HepG2 (cell line): ENCODE results near the gene PEX13. TPM values are rescaled to one million over a fixed set of nuclear protein-coding genes. Genes with fewer than 3 reads are reported as not detected.

ENCODE experiments used
- ARID4A ChIP-seq: sonication (generic); formaldehyde crosslinking; IDR thresholded peaks from 2 replicates; pipeline ENCODE4 v1.5.0; 2020; ENCODE audit warnings: mild to moderate bottlenecking, missing genetic modification reagents, borderline replicate concordance
- CCDC6 ChIP-seq: sonication (generic); formaldehyde crosslinking; IDR thresholded peaks from 2 replicates; pipeline ENCODE4 v1.8.1; 2022; ENCODE audit warnings: mild to moderate bottlenecking, missing genetic modification reagents, moderate library complexity
- CEBPB ChIP-seq: IDR thresholded peaks from 2 replicates; pipeline ENCODE4 v1.6.1; 2011; ENCODE audit warnings: low read depth, low read length, improper control_type of control experiment, borderline replicate concordance
- DPF2 ChIP-seq: sonication (generic); formaldehyde crosslinking; IDR thresholded peaks from 2 replicates; pipeline ENCODE4 v1.4.0; 2020; ENCODE audit warnings: mild to moderate bottlenecking, low read depth, missing genetic modification reagents, borderline replicate concordance
- FOSL2 ChIP-seq: sonication (generic); formaldehyde crosslinking; IDR thresholded peaks from 2 replicates; pipeline ENCODE4 v1.4.0; 2020; ENCODE audit warnings: missing genetic modification reagents
- HMG20A ChIP-seq: IDR thresholded peaks from 2 replicates; pipeline ENCODE4 v1.6.1; 2016; ENCODE audit warnings: borderline replicate concordance
- MAZ ChIP-seq, 2 experiments: sonication (generic) in 1 of 2; formaldehyde crosslinking in 1 of 2; IDR thresholded peaks; 2 replicates each; pipeline versions ENCODE4 v1.5.0 to v1.6.1; 2012 to 2020; ENCODE audit warnings: low read depth in 2 of 2, mild to moderate bottlenecking in 2 of 2, borderline replicate concordance in 1 of 2, improper control_type of control experiment in 1 of 2, low read length in 1 of 2, missing genetic modification reagents in 1 of 2, moderate library complexity in 1 of 2
- MEIS2 ChIP-seq: sonication (generic); formaldehyde crosslinking; IDR thresholded peaks from 2 replicates; pipeline ENCODE4 v1.9.0; 2021; ENCODE audit warnings: mild to moderate bottlenecking, missing genetic modification reagents
- MIER3 ChIP-seq: IDR thresholded peaks from 2 replicates; pipeline ENCODE4 v1.6.1; 2016; ENCODE audit warnings: missing compliant biosample characterization, borderline replicate concordance
- MYC ChIP-seq: sonication (generic); formaldehyde crosslinking; IDR thresholded peaks from 2 replicates; pipeline ENCODE4 v1.9.0; 2021; ENCODE audit warnings: missing genetic modification reagents, borderline replicate concordance
- NFYB ChIP-seq: sonication (generic); formaldehyde crosslinking; IDR thresholded peaks from 2 replicates; pipeline ENCODE4 v1.4.0; 2020; ENCODE audit warnings: missing genetic modification reagents
- RFX5 ChIP-seq: IDR thresholded peaks from 2 replicates; pipeline ENCODE4 v1.6.1; 2011; ENCODE audit warnings: low read depth, low read length, improper control_type of control experiment
- TEAD3 ChIP-seq: optimal IDR thresholded peaks from 2 replicates; pipeline ENCODE3; 2016; ENCODE audit warnings: borderline replicate concordance
- TFDP1 ChIP-seq: IDR thresholded peaks from 2 replicates; pipeline ENCODE4 v1.6.1; 2016; ENCODE audit warnings: missing compliant biosample characterization, missing genetic modification reagents, borderline replicate concordance
- ZMYM2 ChIP-seq: sonication (generic); formaldehyde crosslinking; IDR thresholded peaks from 2 replicates; pipeline ENCODE4 v1.8.0; 2022; ENCODE audit warnings: mild to moderate bottlenecking, missing genetic modification reagents
- ZNF431 ChIP-seq: sonication (generic); formaldehyde crosslinking; IDR thresholded peaks from 2 replicates; pipeline ENCODE4 v1.9.0; 2022; ENCODE audit warnings: missing genetic modification reagents, low read depth, mild to moderate bottlenecking, borderline replicate concordance
- ZNF589 ChIP-seq: sonication (generic); formaldehyde crosslinking; conservative IDR thresholded peaks from 2 replicates; pipeline ENCODE4 v1.8.0; 2022; ENCODE audit warnings: mild to moderate bottlenecking, moderate library complexity, missing genetic modification reagents
- polyA plus RNA-seq, 8 experiments: library from polyadenylated mRNA; depleted of rRNA in 3 of 8; stranded (reverse) in 7 of 8; unstranded in 1 of 8; fragments of >200 nt; fragmentation: Illumina TruSeq in 4 of 8; extraction: Trizol in 4 of 8; gene quantifications; 2 replicates each; pipeline versions ENCODE4 v1.2.1 to v1.2.3, GENCODE V29; 2011 to 2016; ENCODE audit warnings: low read depth in 4 of 8, missing spikeins in 1 of 8, mixed read lengths in 1 of 8; ENCODE audit not compliant: insufficient read depth in 1 of 8
- total RNA-seq, 5 experiments: library from RNA; depleted of rRNA; stranded (reverse); fragments of >200 nt; fragmentation: Illumina TruSeq; extraction: Trizol; gene quantifications; 2 replicates each; pipeline ENCODE4 v1.2.3, GENCODE V29; 2016; ENCODE audit warnings: low read depth in 1 of 5
- TF ChIP-seq, protein P1 (sequence below): sonication (generic); formaldehyde crosslinking; IDR thresholded peaks from 2 replicates; pipeline ENCODE4 v1.5.1; 2020; ENCODE audit warnings: mild to moderate bottlenecking, missing genetic modification reagents
- TF ChIP-seq, protein P2 (sequence below): sonication (generic); formaldehyde crosslinking; IDR thresholded peaks from 2 replicates; pipeline ENCODE4 v1.4.0; 2020; ENCODE audit warnings: missing genetic modification reagents

PEX13 gene
- total and polyA plus RNA-seq, 2 of the 13 experiments (the other 11 are each of a cell fraction or from before 2014, with no cell fraction given), result 47.9 to 75.9 TPM

DNA sequence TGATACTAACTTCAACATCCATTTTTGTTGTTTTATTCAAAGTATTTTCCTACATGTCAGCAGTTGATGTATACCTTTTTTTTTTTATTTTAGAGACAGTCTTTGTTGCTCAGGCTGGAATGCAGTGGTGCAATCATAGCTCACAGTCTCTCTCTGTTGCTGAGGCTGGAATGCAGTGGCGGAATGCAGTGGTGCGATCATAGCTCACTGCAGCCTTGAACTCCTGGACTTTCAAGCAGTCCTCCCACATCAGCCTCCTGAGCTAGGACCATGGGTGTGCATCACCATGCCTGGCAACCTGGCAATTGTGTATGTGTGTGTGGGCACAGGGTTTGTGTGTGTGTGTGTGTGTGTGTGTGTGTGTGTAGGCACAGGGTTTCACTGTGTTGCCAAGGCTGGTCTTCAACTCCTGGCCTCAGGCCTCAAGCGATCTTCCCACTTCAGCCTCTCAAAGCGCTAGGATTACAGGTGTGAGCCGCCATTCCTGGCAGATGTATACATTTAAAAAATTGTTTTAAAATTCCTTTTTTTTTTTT is 72.9 kb downstream of the PEX13 start (continued):
- TF ChIP-seq, protein P1, sequence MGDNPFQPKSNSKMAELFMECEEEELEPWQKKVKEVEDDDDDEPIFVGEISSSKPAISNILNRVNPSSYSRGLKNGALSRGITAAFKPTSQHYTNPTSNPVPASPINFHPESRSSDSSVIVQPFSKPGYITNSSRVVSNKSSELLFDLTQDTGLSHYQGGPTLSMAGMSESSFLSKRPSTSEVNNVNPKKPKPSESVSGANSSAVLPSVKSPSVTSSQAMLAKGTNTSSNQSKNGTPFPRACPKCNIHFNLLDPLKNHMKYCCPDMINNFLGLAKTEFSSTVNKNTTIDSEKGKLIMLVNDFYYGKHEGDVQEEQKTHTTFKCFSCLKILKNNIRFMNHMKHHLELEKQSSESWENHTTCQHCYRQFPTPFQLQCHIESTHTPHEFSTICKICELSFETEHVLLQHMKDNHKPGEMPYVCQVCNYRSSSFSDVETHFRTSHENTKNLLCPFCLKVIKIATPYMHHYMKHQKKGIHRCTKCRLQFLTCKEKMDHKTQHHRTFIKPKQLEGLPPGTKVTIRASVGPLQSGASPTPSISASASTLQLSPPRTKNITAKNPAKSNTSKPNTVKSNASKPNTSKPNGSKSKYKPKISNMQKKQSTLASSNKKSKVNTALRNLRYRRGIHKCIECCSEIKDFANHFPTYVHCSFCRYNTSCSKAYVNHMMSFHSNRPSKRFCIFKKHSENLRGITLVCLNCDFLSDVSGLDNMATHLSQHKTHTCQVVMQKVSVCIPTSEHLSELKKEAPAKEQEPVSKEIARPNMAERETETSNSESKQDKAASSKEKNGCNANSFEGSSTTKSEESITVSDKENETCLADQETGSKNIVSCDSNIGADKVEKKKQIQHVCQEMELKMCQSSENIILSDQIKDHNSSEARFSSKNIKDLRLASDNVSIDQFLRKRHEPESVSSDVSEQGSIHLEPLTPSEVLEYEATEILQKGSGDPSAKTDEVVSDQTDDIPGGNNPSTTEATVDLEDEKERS (CRISPR knock-in tag), result 0 out of 2 replicates have a peak, but pooled peaks have one; percentile 49
- peak; percentile 30; the same call in 1 of the 2 replicates for TF ChIP-seq HMG20A (CRISPR knock-in tag)
- TF ChIP-seq TFDP1, result no peak
- no peak for TF ChIP-seq MAZ (IDR thresholded peaks at IDR 0.05; ENCODE audit: borderline replicate concordance, low read depth, low read length)
- 0 out of 2 replicates have a peak, but pooled peaks have one; percentile 21 for TF ChIP-seq MAZ (CRISPR knock-in tag; IDR thresholded peaks at IDR 0.05; ENCODE audit: low read depth)
- peak; percentile 77; the same call in 1 of the 2 replicates for TF ChIP-seq DPF2 (CRISPR knock-in tag)
- peak; percentile 58; the same call in 1 of the 2 replicates for TF ChIP-seq MEIS2
- TF ChIP-seq, protein P2, sequence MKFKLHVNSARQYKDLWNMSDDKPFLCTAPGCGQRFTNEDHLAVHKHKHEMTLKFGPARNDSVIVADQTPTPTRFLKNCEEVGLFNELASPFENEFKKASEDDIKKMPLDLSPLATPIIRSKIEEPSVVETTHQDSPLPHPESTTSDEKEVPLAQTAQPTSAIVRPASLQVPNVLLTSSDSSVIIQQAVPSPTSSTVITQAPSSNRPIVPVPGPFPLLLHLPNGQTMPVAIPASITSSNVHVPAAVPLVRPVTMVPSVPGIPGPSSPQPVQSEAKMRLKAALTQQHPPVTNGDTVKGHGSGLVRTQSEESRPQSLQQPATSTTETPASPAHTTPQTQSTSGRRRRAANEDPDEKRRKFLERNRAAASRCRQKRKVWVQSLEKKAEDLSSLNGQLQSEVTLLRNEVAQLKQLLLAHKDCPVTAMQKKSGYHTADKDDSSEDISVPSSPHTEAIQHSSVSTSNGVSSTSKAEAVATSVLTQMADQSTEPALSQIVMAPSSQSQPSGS, result peak; percentile 83; the same call in 1 of the 2 replicates
- peak; percentile 100 for TF ChIP-seq TEAD3 (CRISPR knock-in tag)
- no peak for TF ChIP-seq ZNF431 (CRISPR knock-in tag)
- no peak for TF ChIP-seq CCDC6 (CRISPR knock-in tag)
- TF ChIP-seq FOSL2 (CRISPR knock-in tag), result peak; percentile 69
- TF ChIP-seq ARID4A (CRISPR knock-in tag), result peak; percentile 60; the same call in 1 of the 2 replicates
- no peak for TF ChIP-seq ZNF589
- peak; percentile 95 for TF ChIP-seq CEBPB
- TF ChIP-seq MIER3 (CRISPR knock-in tag), result peak; percentile 78; the same call in 1 of the 2 replicates
- peak; percentile 55; the same call in 1 of the 2 replicates for TF ChIP-seq RFX5
- peak; percentile 92; the same call in 1 of the 2 replicates for TF ChIP-seq ZMYM2 (CRISPR knock-in tag)
- TF ChIP-seq MYC (CRISPR knock-in tag), result peak; percentile 28; the same call in 1 of the 2 replicates
- TF ChIP-seq NFYB (CRISPR knock-in tag), result no peak
